ENCODE data around the gene DNHD1.

The DNHD1 gene

GRCh38 chr11:6566704-6567370, 69.8 kb downstream of the DNHD1 start:
- no peak for DNase-seq

DNA sequence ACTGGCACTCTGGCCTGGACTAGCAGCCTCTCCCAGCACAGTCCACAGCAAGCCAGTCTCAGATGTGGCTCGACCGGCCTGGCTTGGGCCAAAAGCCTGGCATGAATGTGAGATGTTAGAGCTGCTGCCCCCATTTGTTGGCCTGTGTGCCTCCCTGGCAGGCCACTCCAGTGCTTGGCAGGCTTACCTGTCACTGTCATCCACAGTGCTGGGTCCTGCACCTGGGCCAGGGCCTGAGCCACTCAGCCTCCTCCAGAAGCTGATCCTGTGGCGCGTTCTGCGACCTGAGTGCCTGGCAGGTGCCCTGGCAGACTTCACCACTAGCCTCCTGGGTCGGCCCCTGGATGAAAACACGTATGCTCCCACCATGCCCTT, 70.3 kb downstream of the DNHD1 start:
- DNase-seq = no peak

GRCh38 chr11:6568191-6568918, 71.3 kb downstream of the DNHD1 start:
- DNase-seq = no peak

DNA sequence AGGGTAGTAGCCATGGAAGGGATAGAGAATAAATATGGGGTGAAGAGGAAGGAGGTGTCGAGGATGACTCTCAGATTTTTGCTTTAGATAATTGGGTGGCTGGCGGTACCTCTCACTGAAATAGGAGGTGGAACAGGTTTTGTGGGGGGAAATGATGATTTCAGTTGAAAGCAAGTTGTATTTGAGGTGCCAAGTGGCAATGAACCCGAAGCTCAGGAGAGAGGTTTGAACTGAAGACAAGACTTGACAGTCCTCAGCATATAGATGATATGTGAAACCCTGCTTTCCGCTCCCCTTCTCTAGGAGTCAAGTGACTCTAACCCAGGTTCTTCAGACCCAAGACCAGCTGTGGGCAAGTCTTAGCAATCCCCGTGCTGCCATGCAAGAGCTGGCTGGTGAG, 72.6 kb downstream of the DNHD1 start:
- DNase-seq = no peak

DNA sequence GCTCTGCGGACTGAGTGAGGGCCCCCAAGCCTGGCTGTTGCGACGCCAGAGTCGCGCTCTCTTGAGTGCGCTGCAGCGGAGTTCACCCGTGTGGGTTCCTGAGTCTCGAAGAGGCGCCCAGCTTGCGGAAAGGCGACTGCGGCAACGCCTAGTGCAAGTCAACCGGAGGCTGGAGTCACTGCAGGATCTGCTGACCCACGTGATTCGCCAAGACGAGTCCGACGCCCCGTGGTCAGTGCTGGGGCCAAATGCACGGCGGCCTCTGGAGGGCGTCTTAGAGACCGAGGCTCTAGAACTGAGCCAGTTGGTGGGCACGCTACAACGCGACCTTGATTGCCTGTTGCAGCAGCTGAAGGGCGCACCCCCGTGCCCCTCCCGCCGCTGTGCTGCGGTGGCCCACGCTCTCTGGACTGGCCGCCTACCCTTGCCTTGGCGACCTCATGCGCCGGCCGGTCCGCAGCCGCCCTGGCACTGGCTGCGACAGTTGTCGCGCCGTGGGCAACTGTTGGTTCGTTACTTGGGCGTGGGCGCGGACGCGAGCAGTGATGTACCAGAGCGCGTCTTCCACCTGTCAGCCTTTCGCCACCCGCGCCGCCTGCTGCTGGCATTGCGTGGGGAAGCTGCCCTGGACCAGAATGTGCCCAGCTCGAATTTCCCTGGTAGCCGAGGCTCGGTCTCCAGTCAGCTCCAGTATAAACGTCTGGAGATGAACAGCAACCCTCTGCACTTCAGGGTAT, 73.8 kb downstream of the DNHD1 start:
- DNase-seq = no peak

DNA sequence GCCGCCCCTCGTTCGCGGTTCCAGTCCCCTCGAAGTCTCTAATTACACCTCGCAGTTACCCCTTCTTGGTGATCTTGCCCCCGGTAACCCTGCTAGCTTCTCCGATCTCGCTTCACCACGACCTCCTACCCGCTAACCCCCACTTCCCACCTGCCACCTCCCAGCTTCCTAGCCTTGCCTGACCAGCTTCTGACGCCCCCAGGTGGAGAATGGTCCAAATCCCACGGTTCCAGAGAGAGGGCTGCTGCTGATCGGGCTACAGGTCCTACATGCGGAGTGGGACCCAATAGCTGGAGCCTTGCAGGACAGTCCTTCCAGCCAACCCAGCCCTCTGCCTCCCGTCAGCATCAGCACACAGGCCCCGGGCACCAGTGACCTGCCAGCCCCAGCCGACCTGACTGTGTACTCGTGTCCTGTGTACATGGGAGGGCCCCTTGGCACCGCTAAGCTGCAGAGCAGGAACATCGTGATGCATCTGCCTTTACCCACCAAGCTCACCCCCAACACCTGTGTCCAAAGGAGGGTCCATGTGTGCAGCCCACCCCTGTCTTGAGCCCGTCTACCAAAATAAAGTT, 74.4 kb downstream of the DNHD1 start:
- no peak for DNase-seq

DNA sequence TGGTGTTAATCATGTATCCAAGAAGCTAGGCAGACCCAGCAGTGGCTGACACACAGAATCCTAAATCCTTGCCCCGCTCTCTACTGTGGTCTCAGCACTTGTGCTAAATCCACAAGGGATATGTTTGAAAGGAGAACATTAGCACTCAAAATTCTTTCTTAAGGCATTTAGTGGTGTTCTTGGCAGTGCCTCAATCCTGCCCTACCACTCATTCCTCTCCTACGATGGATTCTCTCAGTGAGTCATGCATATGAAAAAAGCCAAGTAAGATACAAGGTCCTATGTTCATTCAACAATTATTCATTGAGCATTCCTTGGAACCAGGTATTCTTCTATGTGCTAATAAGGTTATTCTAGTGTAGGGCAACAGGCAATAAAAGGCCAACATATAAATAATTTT, 75.1 kb downstream of the DNHD1 start:
- no peak for DNase-seq

- no peak for DNase-seq
These were observed 78.0 kb downstream of the DNHD1 start for GRCh38 chr11:6574816-6575715.

- DNase-seq = no peak
These were observed 79.6 kb downstream of the DNHD1 start for GRCh38 chr11:6576471-6577373.

DNA sequence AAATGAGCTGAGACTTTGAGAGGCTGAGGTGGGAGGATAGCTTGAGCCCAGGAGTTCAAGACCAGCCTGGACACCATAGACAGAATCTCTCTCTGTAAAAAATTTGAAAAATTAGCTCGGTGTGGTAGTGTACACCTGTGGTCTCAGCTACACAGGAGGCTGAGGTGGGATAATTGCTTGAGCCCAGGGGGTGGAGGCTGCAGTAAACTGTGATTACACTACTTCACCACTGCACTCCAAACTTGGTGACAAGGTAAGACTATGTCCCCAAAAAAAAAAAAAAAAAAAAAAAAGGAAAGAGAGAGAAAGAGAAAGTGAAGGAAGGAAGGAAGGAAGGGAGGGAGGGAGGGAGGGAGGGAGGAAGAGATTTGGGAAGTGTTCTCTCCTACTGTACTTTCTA, 81.1 kb downstream of the DNHD1 start:
- DNase-seq = no peak

GRCh38 chr11:6579681-6580080, 82.6 kb downstream of the DNHD1 start:
- no peak for DNase-seq

DNA sequence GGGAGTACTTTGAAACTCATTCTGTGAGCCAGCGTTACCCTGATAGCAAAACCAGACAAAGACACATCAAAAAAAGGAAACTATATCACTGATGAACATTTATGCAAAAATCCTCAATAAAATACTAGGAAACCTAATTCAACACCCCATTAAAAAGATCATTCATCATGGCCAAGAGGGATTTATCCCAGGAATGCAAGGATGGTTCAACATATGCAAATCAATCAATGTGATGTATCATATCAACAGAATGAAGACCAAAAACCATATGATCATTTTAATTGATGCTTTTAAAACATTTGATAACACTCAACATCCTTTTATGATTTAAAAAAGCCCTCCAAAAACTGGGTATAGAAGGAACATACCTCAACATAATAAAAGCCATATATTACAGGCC, 86.5 kb downstream of the DNHD1 start:
- no peak for DNase-seq

- DNase-seq = no peak
These were observed 87.4 kb downstream of the DNHD1 start for GRCh38 chr11:6584528-6584927.

GRCh38 chr11:6586434-6587359, 89.6 kb downstream of the DNHD1 start:
- no peak for DNase-seq

GRCh38 chr11:6587360-6587953, 90.4 kb downstream of the DNHD1 start:
- no peak for DNase-seq

- DNase-seq = no peak
These were observed 90.9 kb downstream of the DNHD1 start for GRCh38 chr11:6588018-6588417.

- DNase-seq = no peak
These were observed 97.2 kb downstream of the DNHD1 start for GRCh38 chr11:6594142-6594768.

DNA sequence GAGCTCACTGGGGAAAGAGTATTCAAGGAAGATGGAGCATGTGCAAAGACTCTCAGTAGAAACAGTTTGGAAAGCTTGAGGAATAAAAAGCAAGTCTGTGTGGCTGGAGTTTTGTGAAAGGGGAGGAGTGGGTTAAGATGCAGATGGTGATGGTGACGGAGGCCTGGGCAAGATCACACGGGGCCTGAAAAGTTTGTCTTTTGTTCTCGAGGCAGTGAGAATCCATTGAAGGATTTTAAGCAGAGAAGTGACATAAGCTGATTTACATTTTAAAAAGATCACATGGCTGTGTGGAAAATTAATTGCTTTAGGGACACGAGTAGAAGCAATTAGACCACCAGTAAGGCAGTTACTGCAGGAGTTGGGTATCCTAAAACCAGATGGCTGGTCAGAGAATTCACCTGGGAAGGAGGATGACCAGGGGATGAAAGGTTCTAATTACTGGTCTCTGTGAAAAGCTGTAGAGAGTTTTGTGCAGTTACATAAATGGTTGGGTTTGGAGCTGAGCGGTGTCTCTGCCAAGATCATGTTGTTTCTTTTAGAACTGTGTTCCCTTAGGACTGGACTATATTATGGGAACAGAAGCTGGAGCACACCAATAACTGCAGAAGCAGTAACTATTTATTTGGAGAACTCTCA, 99.3 kb downstream of the DNHD1 start:
- no peak for DNase-seq

GRCh38 chr11:6598555-6598954, 101.5 kb downstream of the DNHD1 start:
- DNase-seq = no peak

All from SIG-M5 (cell line).